Renal cortex interstitium (tissue), 11 donors: ENCODE measurements around the gene COMMD4. TPM values are rescaled to one million over a fixed set of nuclear protein-coding genes. Genes with fewer than 3 reads are reported as not detected.
"Not testable (repeated sequence)": the region's sequence is repeated elsewhere in the genome, so short reads cannot be mapped to it uniquely, and the experiment has no call there.

Source experiments
- DNase-seq, 11 donors: peaks; one replicate each; pipeline ENCODE4 v3.0.0-alpha.2; 2013; ENCODE audit warnings: low read depth in 9 of 11, low spot score in 4 of 11; ENCODE audit errors: extremely low read depth in 1 of 11
- polyA plus RNA-seq, 3 donors: library from polyadenylated mRNA; unstranded; fragments of 120-200 nt; gene quantifications; one replicate each; pipeline ENCODE4 v1.2.1, GENCODE V29; 2013; ENCODE audit not compliant: insufficient read length in 3 of 3

The COMMD4 gene
- polyA plus RNA-seq, 3 donors = 81.8 to 107 (median 99.9) TPM

GRCh38 chr15:75363786-75364185 is 27.9 kb downstream of the COMMD4 start:
- DNase-seq = no peak

DNA sequence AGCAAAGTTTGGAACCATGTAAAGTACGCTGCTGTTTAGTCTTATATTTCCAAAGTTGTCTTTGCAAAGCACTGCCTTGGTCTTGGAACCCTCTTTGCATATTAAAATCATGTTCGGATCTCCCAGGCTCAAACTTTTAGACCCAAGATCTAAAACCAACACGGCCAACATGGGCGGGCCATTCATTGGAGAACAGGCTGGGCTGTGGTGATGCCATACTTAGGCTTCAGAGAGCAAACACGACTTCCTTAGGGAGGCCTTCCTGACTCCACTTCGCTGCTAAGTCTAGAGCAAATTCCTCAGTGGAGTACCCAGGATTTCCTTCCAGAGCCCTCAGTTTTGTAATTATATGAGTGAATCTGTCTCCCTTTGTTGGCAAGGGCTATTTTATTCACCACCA is 29.0 kb downstream of the COMMD4 start:
- DNase-seq = no peak

- no peak for DNase-seq
Measured at GRCh38 chr15:75366163-75366562, 30.3 kb downstream of the COMMD4 start.

- no peak for DNase-seq
Measured at GRCh38 chr15:75367006-75367405, 31.1 kb downstream of the COMMD4 start.

GRCh38 chr15:75367406-75367912 is 31.6 kb downstream of the COMMD4 start:
- peak in 1 of 11 donors; percentile 1 for DNase-seq

DNA sequence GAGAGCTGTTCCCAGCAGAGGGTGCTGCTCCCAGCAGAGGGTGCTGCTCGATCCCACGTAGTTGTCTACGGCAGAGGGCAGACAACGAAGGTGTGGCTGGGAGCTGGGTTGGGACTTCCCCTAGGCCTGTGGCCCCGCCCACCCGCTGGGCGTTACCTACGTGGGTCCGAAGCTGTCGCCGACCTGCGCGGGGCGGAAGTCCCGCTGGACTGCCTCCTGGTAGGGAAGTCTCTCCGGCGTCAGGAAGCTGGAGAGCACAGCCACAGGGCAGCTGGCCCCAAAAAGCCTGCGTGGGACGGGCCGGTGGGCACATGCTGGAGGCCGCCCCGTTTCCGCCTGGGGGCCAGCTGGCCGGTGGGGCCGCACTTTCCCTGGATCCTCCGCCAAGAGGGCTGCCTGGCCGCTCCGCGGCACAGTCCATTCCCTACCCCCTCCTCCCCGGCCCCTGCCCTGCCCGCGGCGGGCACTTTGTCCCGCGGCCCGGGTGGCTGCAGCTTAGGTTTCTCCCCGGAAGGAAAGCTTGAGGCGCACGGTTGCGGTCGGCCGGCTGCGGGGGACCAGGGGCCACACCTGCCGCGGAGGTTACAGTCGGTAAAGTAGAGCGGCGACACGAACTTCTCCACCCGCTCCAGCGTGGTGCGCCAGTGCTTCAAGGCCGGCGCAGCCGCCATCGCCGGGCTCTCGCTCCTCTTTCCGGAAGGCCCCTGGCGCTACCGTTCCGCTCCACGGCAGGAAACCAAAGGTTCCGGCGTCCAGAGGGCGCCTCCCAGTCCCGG is 32.2 kb downstream of the COMMD4 start, which contains the start of gene MAN2C1:
TSS of gene MAN2C1 (minus strand) at position 695 of the 776 bp plus-strand sequence. CDS start at position 671, 24 bp downstream.
- DNase-seq = peak; percentile 75 to 95 (median 90)

DNA sequence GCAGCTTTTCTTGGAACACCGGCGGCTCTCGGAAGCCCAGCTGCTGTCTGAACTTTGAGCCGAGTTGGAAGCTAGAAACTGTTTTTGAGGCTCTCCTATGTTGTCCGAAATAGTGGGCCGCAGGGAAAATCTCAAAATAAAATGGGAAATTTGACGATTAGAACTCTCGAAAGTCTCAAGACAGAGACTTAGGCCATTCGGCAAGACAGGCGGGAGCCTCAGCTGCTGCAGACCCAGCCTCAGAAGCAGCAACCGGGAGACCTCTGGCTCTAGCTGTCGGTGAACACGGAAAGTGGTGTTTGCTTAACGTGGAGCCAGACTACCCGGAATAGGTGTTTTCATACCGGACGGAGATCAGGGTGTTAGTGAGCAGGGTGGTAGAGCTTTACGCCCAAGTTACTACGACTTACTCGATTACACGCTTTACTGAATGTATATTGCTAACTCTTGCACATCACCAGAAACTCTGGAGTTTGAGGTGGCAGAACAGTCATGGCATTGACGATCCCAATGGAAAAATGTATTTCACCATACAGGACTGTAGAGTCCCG is 32.9 kb downstream of the COMMD4 start:
- DNase-seq = no peak

DNA sequence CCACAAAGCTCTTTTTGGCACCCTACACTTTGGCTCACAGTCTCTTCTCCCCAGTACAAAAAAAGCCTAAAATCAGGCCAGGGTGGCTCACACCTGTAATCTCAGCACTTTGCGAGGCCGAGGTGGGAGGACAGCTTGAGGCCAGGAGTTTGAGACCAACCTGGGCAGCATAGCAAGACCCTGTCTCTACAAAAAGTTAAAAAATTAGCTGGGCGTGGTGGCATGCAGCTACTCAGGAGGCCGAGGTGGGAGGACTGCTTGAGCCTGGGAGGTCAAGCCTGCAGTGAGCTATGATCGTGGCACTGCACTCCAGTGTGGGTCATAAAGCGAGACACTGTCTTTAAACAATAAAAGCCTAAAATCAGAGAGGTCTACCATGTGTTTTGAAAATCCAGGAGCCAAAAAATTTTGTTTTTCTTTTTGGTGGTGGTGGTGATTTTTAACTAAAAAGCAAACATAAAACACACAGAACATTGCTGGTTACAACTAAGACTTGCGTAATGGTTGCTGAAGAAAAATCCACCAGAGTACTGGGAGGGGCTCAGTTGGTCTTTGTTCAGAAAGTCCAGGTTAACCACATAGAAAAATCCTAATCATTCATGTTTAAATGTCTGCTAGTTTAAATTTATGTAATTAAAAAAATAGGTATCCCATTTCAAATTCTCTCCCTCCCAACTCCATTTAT is 34.2 kb downstream of the COMMD4 start:
- no peak for DNase-seq

- DNase-seq = no peak
Measured at GRCh38 chr15:75371486-75371885, 35.6 kb downstream of the COMMD4 start.

GRCh38 chr15:75371901-75372688 is 36.2 kb downstream of the COMMD4 start:
- DNase-seq = no peak

GRCh38 chr15:75380773-75381172 is 44.9 kb downstream of the COMMD4 start:
- no peak for DNase-seq

DNA sequence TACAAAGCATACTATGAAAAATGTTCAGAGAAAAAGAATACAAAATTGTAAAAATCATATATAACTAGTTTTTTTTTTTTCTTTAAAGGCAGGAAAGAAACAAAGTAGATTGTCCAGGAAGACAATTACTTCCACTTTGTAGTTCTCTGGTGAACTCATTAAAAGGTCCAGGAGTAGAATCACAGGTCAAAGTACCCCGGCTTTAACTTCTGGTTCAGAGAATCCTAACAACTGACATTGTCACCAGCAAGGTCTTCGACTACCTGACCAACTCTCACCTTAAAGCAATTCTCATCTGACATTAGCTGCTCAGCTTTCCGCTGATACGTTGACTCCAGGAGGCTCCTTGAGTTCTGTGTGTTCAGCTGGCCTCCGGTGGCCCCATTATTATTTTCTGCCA is 48.1 kb downstream of the COMMD4 start:
- DNase-seq = not testable (repeated sequence)

Other genes with a start within 250 kb of the COMMD4 start
- 10 to 100 TPM in 2 of 3 donors, 1 to 10 TPM in 1; 9.0 to 12.3 (median 11.9) TPM for gene C15orf39, start 134.2 kb upstream of the COMMD4 start, polyA plus RNA-seq
- not detected for gene GOLGA6C, start 77.7 kb upstream of the COMMD4 start, polyA plus RNA-seq
- gene GOLGA6D, start 53.2 kb upstream of the COMMD4 start, polyA plus RNA-seq = under 1 TPM; 0.20 to 0.56 (median 0.40) TPM
- gene NEIL1, start 11.0 kb downstream of the COMMD4 start, polyA plus RNA-seq = 10 to 100 TPM; 17.3 to 36.7 (median 17.6) TPM
- 100 to 1,000 TPM; 112 to 202 (median 125) TPM for gene MAN2C1, start 32.5 kb downstream of the COMMD4 start, polyA plus RNA-seq
- 10 to 100 TPM; 53.7 to 63.0 (median 57.7) TPM for gene SIN3A, start 115.6 kb downstream of the COMMD4 start, polyA plus RNA-seq
- 10 to 100 TPM; 40.2 to 48.3 (median 46.9) TPM for gene PTPN9, start 243.3 kb downstream of the COMMD4 start, polyA plus RNA-seq